ENCODE results near the gene NME7.

Gene NME7

DNA sequence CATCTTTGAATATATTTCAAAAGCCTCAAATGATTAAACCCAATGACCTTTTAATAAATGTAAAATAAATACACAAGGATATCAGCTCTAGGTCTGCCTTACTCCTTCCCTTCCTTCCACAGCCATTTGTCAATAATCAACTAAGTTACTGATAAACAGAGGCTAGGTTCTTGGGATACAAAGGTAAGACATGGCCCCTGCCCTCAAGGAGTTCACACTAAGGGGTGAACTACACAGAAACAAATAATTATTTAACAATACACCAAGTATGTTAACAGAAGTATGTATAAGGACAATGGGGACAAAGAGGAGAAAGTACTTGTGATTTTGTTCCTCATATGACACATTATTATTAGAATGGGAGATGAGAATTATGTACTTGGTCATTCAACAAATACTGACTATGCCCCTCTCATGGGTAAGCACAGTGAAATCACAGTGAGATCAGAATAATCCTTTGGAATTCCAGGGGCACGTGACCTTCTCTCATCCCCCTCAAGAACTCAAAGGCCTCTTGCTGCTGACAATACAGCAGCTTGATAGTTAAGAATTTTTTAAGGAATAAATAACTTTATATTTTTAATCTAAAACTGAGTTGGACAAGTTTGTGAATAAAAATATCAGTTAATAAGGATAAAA, 220.9 kb downstream of the NME7 start:
- Histone ChIP-seq H3K9ac (ENCODE audit: insufficient read length) (no peak overlapping the region), H3K9me3 (ENCODE audit: low read depth, low read length) (no peaks in the 10 kb centered on the region), H3K27ac (no peak overlapping the region), H3K4me3 (no peak overlapping the region), H3K36me3 (ENCODE audit: insufficient read depth, low read length) (no peaks in the 10 kb centered on the region)
- no peak for DNase-seq (ENCODE audit: low read depth, low spot score)
- TF ChIP-seq POLR2AphosphoS5 (IDR thresholded peaks at IDR 0.05; ENCODE audit: borderline replicate concordance, low read depth, low read length) (no peak), EZH2 (IDR thresholded peaks at IDR 0.05) (no peak), FOXP2 (optimal IDR thresholded peaks at IDR 0.05; ENCODE audit: control extremely low read depth, extremely low read length, insufficient read depth) (no peak)

DNA sequence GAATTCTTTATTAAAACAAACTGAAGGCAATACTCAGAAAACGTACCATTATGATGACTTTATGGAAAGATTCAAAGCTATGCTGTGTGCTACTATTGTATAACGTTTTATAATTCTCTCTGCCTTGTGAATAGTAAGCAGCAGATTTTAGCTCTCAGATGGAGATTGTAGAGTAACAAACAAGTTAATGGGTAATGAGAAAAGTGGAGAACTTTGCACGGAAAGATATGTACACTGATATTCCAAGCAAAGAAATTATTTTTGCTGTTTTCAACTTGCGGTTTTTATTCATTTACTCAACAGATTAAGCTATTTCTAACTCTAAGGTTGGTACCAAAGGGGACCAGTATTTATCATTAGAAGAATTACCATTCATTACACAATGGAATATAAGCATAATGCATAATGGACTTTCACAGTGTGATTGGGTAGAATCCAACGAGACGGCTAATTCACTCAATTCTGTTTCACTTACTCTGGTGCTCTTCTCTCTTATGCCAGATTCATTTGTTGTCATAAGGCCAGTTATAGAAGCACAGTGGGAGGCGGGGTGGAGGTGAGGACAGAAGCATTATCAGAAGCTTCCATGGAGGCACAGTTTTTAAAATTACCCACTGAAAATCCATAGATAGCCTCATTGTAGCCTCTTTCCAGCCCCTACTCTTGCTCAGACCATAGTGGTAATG, 222.5 kb downstream of the NME7 start:
- no peak for DNase-seq (ENCODE audit: low read depth, low spot score)
- no peak overlapping the region for H3K9ac ChIP-seq (ENCODE audit: insufficient read length)
- TF ChIP-seq EZH2 (IDR thresholded peaks at IDR 0.05): no peak
- no peak for TF ChIP-seq POLR2AphosphoS5 (IDR thresholded peaks at IDR 0.05; ENCODE audit: borderline replicate concordance, low read depth, low read length)
- TF ChIP-seq FOXP2 (optimal IDR thresholded peaks at IDR 0.05; ENCODE audit: control extremely low read depth, extremely low read length, insufficient read depth): no peak
- no peaks in the 10 kb centered on the region for H3K36me3 ChIP-seq (ENCODE audit: insufficient read depth, low read length)
- H3K9me3 ChIP-seq (ENCODE audit: low read depth, low read length): no peaks in the 10 kb centered on the region
- H3K4me3 ChIP-seq: no peak overlapping the region
- H3K27ac ChIP-seq: no peak overlapping the region

DNA sequence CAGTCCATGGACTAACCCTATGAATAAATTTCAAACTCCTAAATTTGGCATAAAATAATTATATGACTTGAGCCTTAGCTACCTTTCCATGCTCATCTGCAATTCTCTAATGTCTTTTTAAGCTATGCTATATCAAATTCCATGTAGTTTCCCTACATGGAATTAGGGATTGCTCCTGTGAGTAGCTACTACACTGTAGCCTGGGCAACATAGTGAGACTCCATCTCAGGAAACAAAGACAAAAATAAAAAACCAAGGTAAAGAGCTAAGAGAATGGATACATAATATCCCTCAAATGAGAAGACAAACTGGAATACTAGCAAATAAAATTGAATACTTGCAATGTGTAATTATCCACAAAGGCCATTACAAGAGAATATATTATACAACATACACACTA, 223.6 kb downstream of the NME7 start:
- no peaks in the 10 kb centered on the region for H3K36me3 ChIP-seq (ENCODE audit: insufficient read depth, low read length)
- no peak for DNase-seq (ENCODE audit: low read depth, low spot score)
- no peak overlapping the region for H3K4me3 ChIP-seq
- H3K9me3 ChIP-seq (ENCODE audit: low read depth, low read length): no peaks in the 10 kb centered on the region
- H3K9ac ChIP-seq (ENCODE audit: insufficient read length): no peak overlapping the region
- no peak overlapping the region for H3K27ac ChIP-seq
- TF ChIP-seq EZH2 (IDR thresholded peaks at IDR 0.05) (no peak), POLR2AphosphoS5 (IDR thresholded peaks at IDR 0.05; ENCODE audit: borderline replicate concordance, low read depth, low read length) (no peak), FOXP2 (optimal IDR thresholded peaks at IDR 0.05; ENCODE audit: control extremely low read depth, extremely low read length, insufficient read depth) (no peak)

DNA sequence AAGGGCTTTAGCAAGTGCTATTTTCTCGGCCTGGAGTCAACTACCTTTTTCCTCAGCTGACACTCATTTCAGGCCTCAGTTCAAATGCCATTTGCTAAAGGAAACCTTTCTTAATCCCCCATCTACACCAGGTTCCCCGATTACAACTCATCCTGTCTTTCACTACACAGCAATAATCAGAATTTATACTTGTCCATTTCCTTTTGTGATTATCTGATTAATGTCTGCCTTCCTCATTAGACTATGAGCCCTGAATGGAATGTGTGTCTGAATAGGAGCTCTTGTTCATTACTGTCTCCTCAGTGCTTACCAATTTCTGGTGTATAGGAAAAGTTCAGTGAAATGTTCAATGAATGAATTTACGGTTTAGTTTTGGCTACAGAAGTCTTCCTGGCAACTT, 224.3 kb downstream of the NME7 start:
- no peak for DNase-seq (ENCODE audit: low read depth, low spot score)
- no peak overlapping the region for H3K9ac ChIP-seq (ENCODE audit: insufficient read length)
- TF ChIP-seq EZH2 (IDR thresholded peaks at IDR 0.05) (no peak), FOXP2 (optimal IDR thresholded peaks at IDR 0.05; ENCODE audit: control extremely low read depth, extremely low read length, insufficient read depth) (no peak), POLR2AphosphoS5 (IDR thresholded peaks at IDR 0.05; ENCODE audit: borderline replicate concordance, low read depth, low read length) (no peak)
- no peak overlapping the region for H3K4me3 ChIP-seq
- no peak overlapping the region for H3K27ac ChIP-seq
- no peaks in the 10 kb centered on the region for H3K9me3 ChIP-seq (ENCODE audit: low read depth, low read length)
- no peaks in the 10 kb centered on the region for H3K36me3 ChIP-seq (ENCODE audit: insufficient read depth, low read length)

DNA sequence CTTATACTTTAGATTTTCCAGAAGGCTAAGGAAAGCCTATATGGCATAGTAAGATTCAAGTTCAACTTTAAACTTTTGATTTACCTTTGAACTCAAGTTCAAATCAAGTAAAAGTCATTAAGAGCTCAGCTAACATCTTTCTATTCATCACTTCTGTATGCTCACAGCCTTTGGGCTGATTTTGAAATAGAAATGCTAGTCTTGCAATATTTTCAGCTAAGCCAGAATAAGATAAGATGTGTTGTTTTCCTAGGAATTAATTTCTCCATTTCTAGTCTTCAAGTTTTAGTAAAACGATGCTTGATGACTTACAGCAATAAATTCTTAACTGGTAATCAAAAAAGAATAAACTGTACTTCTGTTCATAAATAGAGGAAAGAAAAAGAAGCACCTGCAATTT, 225.5 kb downstream of the NME7 start:
- Histone ChIP-seq H3K4me3 (no peak overlapping the region), H3K27ac (no peak overlapping the region)
- DNase-seq (ENCODE audit: low read depth, low spot score): no peak

DNA sequence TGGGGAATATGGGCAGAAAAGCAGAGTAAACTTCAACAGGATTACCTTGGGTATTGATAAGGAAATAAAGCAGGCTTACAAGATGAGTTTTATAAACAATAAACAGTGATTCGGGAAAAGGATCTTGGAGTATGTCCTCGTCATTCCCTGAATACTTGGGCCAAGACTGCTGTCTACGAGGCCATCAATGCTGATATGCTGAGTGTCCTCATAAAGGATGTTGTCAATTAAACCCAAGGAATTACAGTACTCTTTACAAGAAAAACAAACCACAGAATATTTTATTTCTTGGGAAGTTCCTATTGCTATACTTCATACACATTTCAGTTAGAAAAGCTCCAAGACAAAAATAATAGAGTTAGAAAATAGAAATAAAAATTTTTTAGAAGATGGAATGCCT, 226.2 kb downstream of the NME7 start:
- no peak for TF ChIP-seq POLR2AphosphoS5 (IDR thresholded peaks at IDR 0.05; ENCODE audit: borderline replicate concordance, low read depth, low read length)
- no peak for TF ChIP-seq EZH2 (IDR thresholded peaks at IDR 0.05)
- TF ChIP-seq FOXP2 (optimal IDR thresholded peaks at IDR 0.05; ENCODE audit: control extremely low read depth, extremely low read length, insufficient read depth): no peak
- Histone ChIP-seq H3K9me3 (ENCODE audit: low read depth, low read length) (no peaks in the 10 kb centered on the region), H3K9ac (ENCODE audit: insufficient read length) (no peak overlapping the region), H3K4me3 (no peak overlapping the region), H3K36me3 (ENCODE audit: insufficient read depth, low read length) (no peaks in the 10 kb centered on the region), H3K27ac (no peak overlapping the region)
- DNase-seq (ENCODE audit: low read depth, low spot score): no peak

More for the DNA sequence above, 225.5 kb downstream of the NME7 start:
- H3K9ac ChIP-seq (ENCODE audit: insufficient read length): no peak overlapping the region
- no peak for TF ChIP-seq POLR2AphosphoS5 (IDR thresholded peaks at IDR 0.05; ENCODE audit: borderline replicate concordance, low read depth, low read length)
- TF ChIP-seq FOXP2 (optimal IDR thresholded peaks at IDR 0.05; ENCODE audit: control extremely low read depth, extremely low read length, insufficient read depth): no peak
- TF ChIP-seq EZH2 (IDR thresholded peaks at IDR 0.05): no peak
- no peaks in the 10 kb centered on the region for H3K9me3 ChIP-seq (ENCODE audit: low read depth, low read length)
- H3K36me3 ChIP-seq (ENCODE audit: insufficient read depth, low read length): no peaks in the 10 kb centered on the region

DNA sequence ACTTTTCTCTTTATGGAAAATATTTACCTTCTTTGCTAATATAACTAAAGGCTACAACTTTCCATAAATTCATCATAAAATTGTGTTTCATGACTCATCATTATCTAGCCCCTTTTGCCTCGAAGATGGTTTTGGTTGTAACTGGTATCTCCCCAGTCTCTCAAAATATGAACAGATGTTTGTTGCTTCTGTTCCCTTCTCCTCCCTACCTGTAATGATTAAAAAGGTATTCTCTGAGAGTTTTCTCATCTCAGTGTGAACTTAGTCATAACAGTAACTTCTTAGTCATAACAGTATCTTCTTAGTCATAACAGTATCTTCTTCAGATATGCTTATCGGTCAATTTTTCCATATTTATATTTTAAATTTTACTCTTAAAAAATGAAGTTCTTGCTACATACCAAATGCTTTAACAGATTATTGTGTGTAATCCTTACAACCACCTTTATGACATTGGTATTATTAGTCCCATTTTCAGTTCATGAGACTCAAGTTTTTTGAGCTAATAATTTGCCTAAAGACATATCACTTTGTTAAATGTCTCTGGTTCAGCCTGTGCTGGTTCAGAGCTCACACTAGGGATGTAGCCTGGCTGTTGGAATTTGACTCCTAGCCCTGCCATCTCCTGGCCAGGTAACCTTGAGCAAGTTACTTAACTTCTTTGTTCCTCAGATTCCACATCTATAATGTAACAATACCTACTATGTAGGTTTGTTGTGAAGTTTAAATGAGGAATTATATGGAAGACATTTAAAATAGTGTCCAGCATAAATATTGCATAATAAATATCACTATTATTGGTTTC, 228.5 kb downstream of the NME7 start:
- Histone ChIP-seq H3K36me3 (ENCODE audit: insufficient read depth, low read length) (no peaks in the 10 kb centered on the region), H3K4me3 (no peak overlapping the region), H3K9me3 (ENCODE audit: low read depth, low read length) (no peaks in the 10 kb centered on the region), H3K9ac (ENCODE audit: insufficient read length) (no peak overlapping the region), H3K27ac (no peak overlapping the region)
- TF ChIP-seq EZH2 (IDR thresholded peaks at IDR 0.05): no peak
- no peak for DNase-seq (ENCODE audit: low read depth, low spot score)

DNA sequence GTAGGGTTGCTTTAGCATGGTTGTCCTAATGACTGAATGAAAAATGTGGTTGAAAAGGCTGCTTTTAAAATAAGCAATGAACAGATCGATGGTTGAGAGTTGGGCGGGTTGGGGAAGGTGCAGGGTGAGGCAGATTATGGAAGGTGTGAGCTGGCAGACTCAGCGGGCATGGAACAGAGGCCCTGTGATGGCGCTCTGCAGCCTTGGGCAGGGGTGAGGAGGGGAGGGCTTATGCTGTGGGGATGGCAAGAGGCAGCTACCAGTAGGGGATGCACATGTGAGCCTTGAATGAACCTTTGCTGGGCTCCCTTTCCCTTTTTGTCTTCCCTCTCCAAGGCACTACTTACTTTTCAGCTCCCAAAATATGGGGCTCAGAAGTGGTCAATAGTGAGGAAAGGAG, 230.2 kb downstream of the NME7 start:
- Histone ChIP-seq H3K27ac (no peak overlapping the region), H3K9ac (ENCODE audit: insufficient read length) (no peak overlapping the region), H3K36me3 (ENCODE audit: insufficient read depth, low read length) (no peaks in the 10 kb centered on the region), H3K9me3 (ENCODE audit: low read depth, low read length) (no peaks in the 10 kb centered on the region), H3K4me3 (no peak overlapping the region)
- no peak for TF ChIP-seq EZH2 (IDR thresholded peaks at IDR 0.05)
- TF ChIP-seq POLR2AphosphoS5 (IDR thresholded peaks at IDR 0.05; ENCODE audit: borderline replicate concordance, low read depth, low read length): no peak
- TF ChIP-seq FOXP2 (optimal IDR thresholded peaks at IDR 0.05; ENCODE audit: control extremely low read depth, extremely low read length, insufficient read depth): no peak
- no peak for DNase-seq (ENCODE audit: low read depth, low spot score)
